Stimulated activated naive B cell treated with anti-CD40 and anti-IgM and Interleukin-4, amounts not matched to agents 10 μg/mL and 1 μg/mL and 100 μg/mL, for 72 hours (primary cell): ENCODE data around the gene NET1.
"Not testable (repeated sequence)": the region's sequence is repeated elsewhere in the genome, so short reads cannot be mapped to it uniquely, and the experiment has no call there.

Experiments used
- ATAC-seq, 2 donors: fragments of 150-1000 bp; cut with Tn5 transposase; replicated peaks; 2 replicates each; pipeline ENCODE4 v1.10.0; 2021; ENCODE audit warnings: moderate library complexity in 1 of 2
- DNase-seq: peaks from one replicate; pipeline ENCODE4 v3.0.0; 2021
- H3K27ac Mint-ChIP-seq: one replicate; pipeline ENCODE4 v1.8.0; 2022; ENCODE audit warnings: mild to moderate bottlenecking, mixed read lengths
- H3K27me3 Mint-ChIP-seq, 2 donors: one replicate each; pipeline ENCODE4 v1.8.0; 2022; ENCODE audit warnings: mixed read lengths in 2 of 2
- H3K36me3 Mint-ChIP-seq, 2 donors: one replicate each; pipeline ENCODE4 v1.8.0; 2022; ENCODE audit warnings: mixed read lengths in 2 of 2, mild to moderate bottlenecking in 1 of 2
- H3K4me1 Mint-ChIP-seq, 2 donors: one replicate each; pipeline ENCODE4 v1.8.0; 2022; ENCODE audit warnings: mixed read lengths in 2 of 2, mild to moderate bottlenecking in 1 of 2
- H3K4me3 Mint-ChIP-seq, 2 donors: one replicate each; pipeline ENCODE4 v1.8.0; 2022; ENCODE audit warnings: mild to moderate bottlenecking in 2 of 2, mixed read lengths in 2 of 2, moderate library complexity in 1 of 2
- H3K9me3 Mint-ChIP-seq, 2 donors: one replicate each; pipeline ENCODE4 v1.8.0; 2022; ENCODE audit warnings: mixed read lengths in 2 of 2, mild to moderate bottlenecking in 1 of 2

NET1 gene

DNA sequence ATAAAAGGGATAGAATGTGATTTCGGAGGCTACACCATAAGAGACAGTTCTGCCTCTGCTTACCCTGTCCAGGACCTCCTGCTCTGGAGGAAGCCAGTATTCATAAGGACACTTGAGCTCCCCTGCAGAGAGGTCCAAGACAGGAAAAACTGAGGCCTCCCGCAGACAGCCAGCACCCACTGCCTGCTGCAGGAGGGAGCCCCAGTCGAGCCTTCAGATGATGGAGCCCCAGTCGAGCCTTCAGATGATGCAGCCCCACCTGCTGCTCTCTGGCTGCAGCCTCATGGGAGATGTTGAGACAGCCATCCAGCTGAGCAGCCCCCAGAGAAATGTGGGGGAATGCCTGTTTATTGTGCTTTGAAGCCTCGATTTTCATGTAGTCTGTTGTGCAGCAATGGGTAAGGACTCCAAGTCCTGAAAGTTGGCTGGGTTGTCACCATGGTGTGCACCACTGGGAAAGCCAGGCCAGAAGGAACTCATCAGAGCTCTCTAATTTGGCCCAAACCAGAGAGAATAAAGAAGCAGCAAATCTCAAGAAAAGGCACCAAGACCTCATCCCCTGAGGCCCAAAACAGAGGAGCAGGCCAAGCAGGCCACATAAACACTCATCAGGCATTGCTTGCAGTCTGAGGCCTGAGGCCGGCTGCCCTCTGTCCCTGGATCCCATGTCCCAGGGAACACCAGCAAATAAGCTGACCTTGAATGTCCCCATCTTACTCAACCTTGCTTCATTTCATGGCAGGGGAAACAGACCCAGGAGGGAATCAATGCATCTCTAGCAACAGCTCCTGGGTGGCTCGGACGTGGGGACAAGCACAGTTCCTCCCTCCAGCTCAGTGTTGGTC, 56.1 kb downstream of the NET1 start:
- DNase-seq: no peak
- Mint-ChIP-seq H3K27ac (no peak overlapping the region), H3K4me1 (no peaks in the 10 kb centered on the region), H3K36me3 (peaks cover 2 to 3% of the 10 kb centered on the region in 2 donors), H3K9me3 (peaks cover 5% of the 10 kb centered on the region in 2 donors), H3K27me3 (peaks cover 0 to 7% of the 10 kb centered on the region in 2 donors), H3K4me3 (no peak overlapping the region)
- no peak for ATAC-seq

DNA sequence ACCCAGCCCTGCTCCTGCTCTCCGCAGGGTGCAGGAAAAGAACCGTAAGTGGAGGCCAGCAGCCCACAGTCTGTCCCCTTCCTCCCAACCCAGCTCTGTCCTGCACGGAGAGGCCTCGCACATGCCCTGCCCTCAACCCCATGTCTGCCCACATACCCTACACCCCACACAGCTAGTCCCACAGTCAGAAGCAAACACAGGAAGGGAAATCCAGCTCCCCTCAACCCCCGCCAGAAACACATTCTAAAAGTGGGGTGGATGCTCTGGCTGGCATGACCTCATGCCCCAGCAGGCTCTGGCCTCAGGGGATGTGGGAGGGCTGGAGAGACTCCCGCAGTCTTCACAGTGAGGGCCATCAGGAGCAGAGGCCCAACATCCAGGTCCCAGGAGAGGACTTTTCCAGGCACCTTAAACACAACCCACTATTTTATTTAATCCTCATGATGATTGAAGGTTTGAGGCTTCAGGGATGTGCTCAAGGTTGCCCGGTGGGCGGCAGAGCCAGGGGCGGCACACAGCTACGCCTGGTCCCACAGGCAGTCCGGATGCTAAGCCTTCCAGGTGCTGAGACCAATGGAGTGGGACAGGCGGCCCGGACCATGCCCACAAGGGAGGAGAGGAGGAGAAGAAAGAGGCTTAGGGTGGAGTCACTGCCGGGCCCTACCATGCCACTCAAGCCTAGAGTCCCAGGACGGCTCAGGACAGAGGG, 57.1 kb downstream of the NET1 start:
- peaks cover 5% of the 10 kb centered on the region in 2 donors for H3K9me3 Mint-ChIP-seq
- H3K36me3 Mint-ChIP-seq: peaks cover 2 to 3% of the 10 kb centered on the region in 2 donors
- H3K4me1 Mint-ChIP-seq: no peaks in the 10 kb centered on the region
- no peak overlapping the region for H3K4me3 Mint-ChIP-seq
- no peak for ATAC-seq
- H3K27ac Mint-ChIP-seq: no peak overlapping the region
- DNase-seq: no peak
- peaks cover 0 to 4% of the 10 kb centered on the region in 2 donors for H3K27me3 Mint-ChIP-seq

DNA sequence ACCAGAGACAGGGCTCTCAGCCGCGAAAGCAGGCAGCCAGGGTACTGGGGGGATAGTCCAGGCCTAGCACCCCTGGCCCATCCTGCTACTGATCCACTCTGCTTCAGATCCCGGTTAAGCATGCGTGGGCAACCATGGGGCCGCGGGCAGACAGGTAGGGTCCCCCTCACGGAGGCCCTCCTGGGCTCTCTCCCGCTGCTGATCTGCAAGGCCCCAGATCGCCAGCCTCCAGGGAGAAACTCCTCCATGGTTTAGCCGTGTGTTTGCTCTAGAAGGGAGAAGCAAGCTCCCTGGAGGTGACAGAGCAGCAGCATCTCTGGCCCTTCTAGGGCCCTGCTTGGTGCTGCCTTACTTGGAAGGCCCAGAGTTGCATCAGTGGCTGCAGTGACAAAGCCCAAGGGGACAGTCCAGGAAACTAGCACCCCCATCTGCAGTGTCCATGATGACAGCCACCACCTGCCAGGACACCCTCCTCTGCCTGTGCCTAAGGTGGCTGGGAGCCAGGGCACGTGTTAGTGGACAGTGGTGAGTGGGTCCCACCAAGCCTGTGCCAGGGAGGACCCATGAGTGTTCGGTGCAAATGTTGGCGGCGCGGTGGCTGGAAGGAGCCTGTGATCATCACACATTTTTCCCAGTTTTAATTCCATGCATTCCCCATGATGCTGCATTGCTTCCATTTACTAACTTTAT, 57.9 kb downstream of the NET1 start:
- H3K36me3 Mint-ChIP-seq: peaks cover 2 to 3% of the 10 kb centered on the region in 2 donors
- H3K27ac Mint-ChIP-seq: no peak overlapping the region
- DNase-seq (no peak), ATAC-seq (no peak)
- peaks cover 0 to 4% of the 10 kb centered on the region in 2 donors for H3K27me3 Mint-ChIP-seq
- H3K9me3 Mint-ChIP-seq: peaks cover 5% of the 10 kb centered on the region in 2 donors
- no peak overlapping the region for H3K4me3 Mint-ChIP-seq
- no peaks in the 10 kb centered on the region for H3K4me1 Mint-ChIP-seq

DNA sequence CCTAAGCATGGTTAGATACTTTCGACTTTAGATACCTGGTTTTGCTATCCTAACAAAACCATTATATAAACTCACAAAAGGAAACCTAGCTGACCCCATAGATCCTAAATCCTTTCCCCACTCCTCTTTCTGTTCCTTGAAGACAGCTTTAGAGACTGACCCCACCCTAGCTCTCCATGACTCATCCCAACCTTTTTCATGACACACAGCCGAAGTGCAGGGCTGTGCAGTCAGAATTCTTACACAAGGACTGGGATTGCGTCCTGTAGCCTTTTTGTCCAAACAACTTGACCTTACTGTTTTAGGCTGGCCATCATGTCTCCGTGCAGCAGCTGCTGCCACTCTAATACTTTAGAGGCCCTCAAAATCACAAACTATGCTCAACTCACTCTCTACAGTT, 62.3 kb downstream of the NET1 start:
- not testable (repeated sequence) for H3K4me1 Mint-ChIP-seq, H3K4me3 Mint-ChIP-seq, ATAC-seq, H3K36me3 Mint-ChIP-seq, DNase-seq, H3K9me3 Mint-ChIP-seq, H3K27ac Mint-ChIP-seq, H3K27me3 Mint-ChIP-seq

DNA sequence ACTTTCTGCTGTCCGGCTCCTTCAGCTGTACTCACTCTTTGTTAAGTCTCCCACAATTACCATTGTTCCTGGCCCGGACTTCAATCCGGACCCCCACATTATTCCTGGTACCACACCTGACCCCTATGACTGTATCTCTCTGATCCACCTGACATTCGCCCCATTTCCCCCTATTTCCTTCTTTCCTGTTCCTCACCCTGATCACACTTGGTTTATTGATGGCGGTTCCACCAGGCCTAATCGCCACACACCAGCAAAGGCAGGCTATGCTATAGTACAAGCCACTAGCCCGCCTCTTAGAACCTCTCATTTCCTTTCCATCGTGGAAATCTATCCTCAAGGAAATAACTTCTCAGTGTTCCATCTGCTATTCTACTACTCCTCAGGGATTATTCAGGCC, 62.7 kb downstream of the NET1 start:
- H3K27ac Mint-ChIP-seq, H3K36me3 Mint-ChIP-seq, H3K27me3 Mint-ChIP-seq, H3K4me3 Mint-ChIP-seq, H3K9me3 Mint-ChIP-seq, DNase-seq, ATAC-seq: not testable (repeated sequence)
- H3K4me1 Mint-ChIP-seq: peaks cover 7 to 10% of the 10 kb centered on the region in 2 donors

DNA sequence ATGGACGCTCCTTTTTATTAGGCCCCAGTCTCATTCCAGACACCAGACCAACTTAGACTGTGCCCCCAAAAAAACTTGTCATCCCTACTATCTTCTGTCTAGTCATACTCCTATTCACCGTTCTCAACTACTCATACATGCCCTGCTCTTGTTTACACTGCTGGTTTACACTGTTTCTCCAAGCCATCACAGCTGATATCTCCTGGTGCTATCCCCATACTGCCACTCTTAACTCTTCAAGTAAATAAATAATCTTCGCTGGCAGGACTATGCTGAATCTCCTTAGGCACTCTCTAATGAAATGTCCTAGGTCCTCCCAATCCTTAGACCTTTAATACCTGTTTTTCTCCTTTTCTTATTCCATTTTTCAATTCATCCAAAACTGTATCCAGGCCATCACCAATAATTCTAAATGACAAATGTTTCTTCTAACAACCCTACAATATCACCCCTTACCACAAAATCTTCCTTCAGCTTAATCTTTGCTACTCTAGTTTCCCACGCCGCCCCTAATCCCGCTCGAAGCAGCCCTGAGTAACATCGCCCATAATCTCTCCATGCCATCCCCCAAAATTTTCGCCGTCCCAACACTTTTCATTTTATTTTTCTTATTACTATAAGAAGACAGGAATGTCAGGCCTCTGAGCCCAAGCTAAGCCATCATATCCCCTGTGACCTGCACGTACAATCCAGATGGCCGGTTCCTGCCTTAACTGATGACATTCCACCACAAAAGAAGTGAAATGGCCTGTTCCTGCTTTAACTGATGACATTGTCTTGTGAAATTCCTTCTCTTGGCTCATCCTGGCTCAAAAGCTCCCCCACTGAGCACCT, 63.8 kb downstream of the NET1 start:
- H3K36me3 Mint-ChIP-seq, DNase-seq, ATAC-seq, H3K4me3 Mint-ChIP-seq, H3K27ac Mint-ChIP-seq, H3K9me3 Mint-ChIP-seq, H3K27me3 Mint-ChIP-seq: not testable (repeated sequence)
- H3K4me1 Mint-ChIP-seq: peaks cover 10 to 16% of the 10 kb centered on the region in 2 donors

DNA sequence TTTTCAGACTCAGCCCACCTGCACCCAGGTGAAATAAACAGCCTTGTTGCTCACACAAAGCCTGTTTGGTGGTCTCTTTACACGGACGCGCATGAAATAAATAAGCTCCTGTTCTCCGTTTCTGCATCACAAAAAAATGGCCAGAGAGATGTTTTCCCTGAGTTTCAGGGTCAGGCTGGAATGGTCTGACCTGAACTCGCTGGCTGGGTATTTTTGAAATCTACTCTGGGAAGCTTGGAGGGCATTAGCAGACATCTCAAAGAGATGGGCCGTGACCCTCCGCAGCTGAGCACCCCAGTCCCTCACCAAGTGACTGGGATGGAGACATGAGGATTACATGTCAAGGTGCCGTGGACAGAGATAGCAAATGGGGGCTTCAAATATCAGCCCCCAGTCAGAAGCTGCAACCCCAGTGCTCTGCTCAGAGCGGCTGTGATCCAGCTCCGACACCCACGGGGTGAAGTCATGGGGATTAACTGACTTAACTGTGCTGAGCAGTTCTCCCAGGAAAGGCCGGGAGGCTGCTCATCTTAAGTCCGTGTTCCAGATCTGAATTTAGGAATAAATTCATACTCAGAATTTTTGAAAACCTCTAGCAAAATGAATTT, 64.7 kb downstream of the NET1 start:
- H3K36me3 Mint-ChIP-seq: no peaks in the 10 kb centered on the region
- ATAC-seq: no peak
- H3K9me3 Mint-ChIP-seq: no peaks in the 10 kb centered on the region
- H3K27ac Mint-ChIP-seq: no peak overlapping the region
- H3K4me3 Mint-ChIP-seq: no peak overlapping the region
- no peak for DNase-seq
- H3K4me1 Mint-ChIP-seq: peaks cover 10 to 16% of the 10 kb centered on the region in 2 donors
- peaks cover 0 to 4% of the 10 kb centered on the region in 2 donors for H3K27me3 Mint-ChIP-seq

DNA sequence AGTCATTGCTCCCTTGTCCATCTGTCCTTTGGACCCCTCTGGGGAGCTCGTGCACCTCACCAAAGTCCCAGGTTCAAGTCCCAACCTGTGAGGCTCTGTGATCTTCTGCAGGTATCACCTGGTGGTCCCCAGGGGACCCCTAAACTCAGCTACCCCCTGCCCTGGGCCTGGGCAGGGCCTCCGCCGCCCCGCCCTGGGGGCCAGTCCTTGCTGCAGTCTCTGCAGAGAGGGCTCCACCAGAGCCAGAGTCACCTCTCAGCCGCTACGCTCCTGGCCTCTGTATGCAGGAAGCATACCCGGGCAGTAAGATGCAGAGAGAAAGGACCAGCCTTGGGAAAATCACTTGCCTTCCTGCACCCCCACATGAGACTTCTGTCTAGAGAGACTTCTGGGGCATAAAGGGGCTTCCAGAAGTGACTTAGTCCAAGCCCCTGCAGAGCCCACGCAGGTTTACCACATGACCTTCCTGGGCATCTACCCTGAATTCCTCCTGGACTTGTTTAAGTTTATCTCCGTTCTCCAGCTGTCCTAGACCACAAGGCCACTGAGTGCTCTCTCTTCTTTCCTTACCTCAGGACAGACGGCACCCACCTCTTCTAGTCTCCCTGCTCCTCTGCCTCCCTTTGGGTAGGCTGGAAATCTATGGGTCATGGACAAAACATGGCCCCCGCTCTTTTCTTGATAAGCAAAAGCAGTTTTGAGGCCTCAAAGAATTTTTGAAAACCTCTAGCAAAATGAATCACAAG, 65.8 kb downstream of the NET1 start:
- Mint-ChIP-seq H3K36me3 (no peaks in the 10 kb centered on the region), H3K9me3 (no peaks in the 10 kb centered on the region), H3K27ac (no peak overlapping the region), H3K4me3 (no peak overlapping the region), H3K4me1 (peaks cover 10 to 16% of the 10 kb centered on the region in 2 donors), H3K27me3 (peaks cover 0 to 4% of the 10 kb centered on the region in 2 donors)
- ATAC-seq (no peak), DNase-seq (no peak)

DNA sequence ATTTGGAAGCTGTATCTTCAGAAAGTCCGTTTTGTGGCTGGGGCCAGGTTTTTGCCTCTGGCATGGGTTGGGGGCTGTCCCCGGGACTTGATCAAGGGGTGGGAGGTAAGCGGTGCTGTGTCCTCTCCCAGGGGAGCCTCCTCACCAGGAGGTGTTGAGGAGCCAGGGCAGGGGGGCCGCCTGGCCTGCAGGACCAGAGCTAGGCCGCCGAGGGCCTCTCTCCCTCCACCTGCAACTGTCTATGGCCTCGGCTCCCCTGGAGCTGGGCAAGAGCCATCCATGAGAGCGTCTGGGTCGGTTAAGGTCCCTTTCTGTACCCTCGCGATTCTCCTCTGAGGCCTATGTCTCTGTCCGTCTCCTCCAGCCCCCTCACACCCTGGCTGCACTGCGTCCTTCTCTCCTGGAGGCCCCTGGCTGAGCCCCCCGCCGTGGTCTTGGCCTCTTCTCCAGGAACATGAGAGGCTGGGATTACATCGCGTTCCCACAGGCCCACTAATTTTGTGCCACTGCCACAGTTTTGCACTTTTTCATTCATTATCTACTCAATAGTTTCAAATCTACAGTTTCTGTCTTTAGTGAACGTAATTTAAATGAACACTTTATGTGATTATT, 66.4 kb downstream of the NET1 start:
- DNase-seq (no peak), ATAC-seq (no peak)
- H3K4me3 Mint-ChIP-seq: no peak overlapping the region
- peaks cover 0 to 4% of the 10 kb centered on the region in 2 donors for H3K27me3 Mint-ChIP-seq
- peaks cover 10 to 16% of the 10 kb centered on the region in 2 donors for H3K4me1 Mint-ChIP-seq
- H3K9me3 Mint-ChIP-seq: no peaks in the 10 kb centered on the region
- H3K27ac Mint-ChIP-seq: no peak overlapping the region
- H3K36me3 Mint-ChIP-seq: no peaks in the 10 kb centered on the region

DNA sequence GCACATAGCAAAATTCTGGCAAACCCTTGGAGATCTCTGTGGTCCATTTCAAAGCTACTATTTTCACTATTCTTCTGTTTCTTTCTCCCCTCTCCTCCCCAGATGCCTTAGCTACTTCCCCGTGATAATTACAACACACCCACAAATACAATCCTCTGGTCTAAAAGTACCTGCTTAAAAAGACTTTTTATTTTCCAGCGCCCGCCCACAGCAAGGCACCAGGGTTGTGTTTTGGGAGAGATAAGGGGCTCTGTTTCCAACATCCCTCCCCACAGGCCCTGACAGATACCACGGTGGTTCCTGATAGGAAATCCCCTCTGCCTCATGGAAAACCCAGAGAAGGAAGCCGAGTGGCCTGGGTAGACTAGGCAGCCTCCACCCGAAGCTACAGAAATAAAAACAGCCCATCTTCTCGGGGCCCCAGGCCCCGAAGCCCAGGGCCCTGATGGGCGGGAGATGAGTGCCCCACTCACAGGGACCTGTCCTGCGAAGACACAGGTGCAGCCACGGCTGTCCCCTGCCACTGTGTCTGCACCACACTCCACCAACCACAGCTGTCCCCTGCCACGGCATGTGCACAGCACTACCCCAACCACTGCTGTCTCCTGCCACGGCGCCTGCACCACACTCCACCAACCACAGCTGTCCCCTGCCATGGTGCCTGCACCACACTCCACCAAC, 67.3 kb downstream of the NET1 start:
- DNase-seq: peak; percentile 17
- H3K27me3 Mint-ChIP-seq: peaks cover 0 to 4% of the 10 kb centered on the region in 2 donors
- peak; percentile 65 to 84 for ATAC-seq
- no peaks in the 10 kb centered on the region for H3K9me3 Mint-ChIP-seq
- H3K4me1 Mint-ChIP-seq: peaks cover 10 to 16% of the 10 kb centered on the region in 2 donors
- H3K36me3 Mint-ChIP-seq: no peaks in the 10 kb centered on the region
- H3K4me3 Mint-ChIP-seq: no peak overlapping the region
- H3K27ac Mint-ChIP-seq: peak overlapping the region; percentile 14

DNA sequence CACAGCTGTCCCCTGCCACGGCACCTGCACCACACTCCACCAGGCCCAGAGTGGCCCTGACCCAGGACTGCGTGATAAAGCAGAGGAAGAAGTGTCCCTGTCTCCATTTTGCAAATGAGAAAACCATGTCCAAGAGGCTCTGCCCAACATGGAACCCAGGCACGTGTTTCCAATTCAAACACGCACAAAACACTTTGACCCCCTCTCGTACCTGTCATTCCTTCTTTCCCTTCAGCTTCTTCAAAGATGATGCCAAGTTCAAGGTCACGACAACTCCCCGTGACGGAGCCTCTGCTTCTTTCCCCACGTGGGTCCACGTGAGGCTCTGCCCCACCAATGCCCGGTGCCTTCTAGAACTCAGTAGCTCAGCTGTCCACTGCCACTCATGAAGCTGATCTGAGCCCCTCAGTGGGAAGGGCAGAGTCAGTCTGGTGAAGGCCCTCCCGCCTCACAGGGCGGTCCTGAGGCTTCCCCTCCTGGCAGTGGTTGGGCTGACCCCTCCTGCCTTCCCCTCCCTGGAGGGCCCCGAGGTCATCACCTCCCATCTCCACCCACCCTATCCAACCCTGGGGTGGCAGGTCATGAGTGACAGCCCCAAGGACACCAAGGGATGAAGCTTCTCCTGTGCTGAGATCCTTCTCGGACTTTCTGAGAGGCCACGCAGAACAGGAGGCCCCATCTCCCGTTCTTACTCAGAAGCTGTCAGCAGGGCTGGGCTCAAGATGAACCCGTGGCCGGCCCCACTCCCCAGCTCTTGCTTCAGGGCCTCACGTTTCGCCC, 68.0 kb downstream of the NET1 start:
- Mint-ChIP-seq H3K36me3 (no peaks in the 10 kb centered on the region), H3K9me3 (no peaks in the 10 kb centered on the region), H3K4me3 (no peak overlapping the region), H3K27me3 (peaks cover 0 to 4% of the 10 kb centered on the region in 2 donors), H3K4me1 (peaks cover 10 to 16% of the 10 kb centered on the region in 2 donors), H3K27ac (no peak overlapping the region)
- no peak for DNase-seq
- no peak for ATAC-seq

DNA sequence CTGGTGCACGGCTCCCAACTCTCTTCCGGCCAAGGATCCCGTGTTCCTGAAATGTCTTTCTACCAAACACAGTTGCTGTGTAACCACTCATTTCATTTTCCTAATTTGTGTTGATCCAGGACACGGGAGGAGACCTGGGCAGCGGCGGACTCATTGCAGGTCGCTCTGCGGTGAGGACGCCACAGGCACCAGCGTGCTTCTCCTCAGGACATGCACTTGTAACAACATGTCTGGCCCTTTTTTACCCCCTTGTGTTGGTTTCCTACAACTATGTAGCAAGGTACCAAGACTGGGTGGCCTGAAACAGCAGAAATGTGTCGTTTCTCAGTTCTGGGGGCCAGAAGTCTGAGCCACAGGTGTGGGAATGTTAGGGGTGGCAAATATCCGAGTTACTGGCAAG, 68.8 kb downstream of the NET1 start:
- Mint-ChIP-seq H3K4me1 (peaks cover 10 to 16% of the 10 kb centered on the region in 2 donors), H3K36me3 (no peaks in the 10 kb centered on the region), H3K4me3 (no peak overlapping the region), H3K9me3 (no peaks in the 10 kb centered on the region), H3K27me3 (peaks cover 0 to 6% of the 10 kb centered on the region in 2 donors), H3K27ac (peak overlapping the region; percentile 25)
- DNase-seq (no peak), ATAC-seq (no peak)
